GM21423 (cell line): Measurements from ENCODE around the gene MR1.

Experiments used
- ATAC-seq: cut with Tn5 transposase; IDR thresholded peaks from one replicate; pipeline ENCODE4 v1.9.1; 2021; ENCODE audit warnings: mild to moderate bottlenecking, moderate library complexity; ENCODE audit not compliant: unreplicated experiment

MR1 gene

GRCh38 chr1:181105134-181106021 is 71.6 kb downstream of the MR1 start:
- ATAC-seq, result peak; percentile 73

GRCh38 chr1:181106022-181106312 is 72.2 kb downstream of the MR1 start:
- ATAC-seq, result no peak

- ATAC-seq, result no peak
Measured at GRCh38 chr1:181106479-181106878, 72.7 kb downstream of the MR1 start.

- no peak for ATAC-seq
Measured at GRCh38 chr1:181107711-181108110, 73.9 kb downstream of the MR1 start.

- ATAC-seq, result no peak
Measured at GRCh38 chr1:181108304-181108867, 74.6 kb downstream of the MR1 start.

- no peak for ATAC-seq
Measured at GRCh38 chr1:181110013-181110412, 76.2 kb downstream of the MR1 start.
